SK-N-SH (cell line): ENCODE data around the gene MTNR1A.

Source experiments
- CTCF ChIP-seq: fragments of 200-600 bp; sonication (generic); IDR thresholded peaks from 2 replicates; pipeline ENCODE4 v1.6.1; 2017; ENCODE audit warnings: antibody characterized with exemption, mild to moderate bottlenecking, moderate library complexity
- EP300 ChIP-seq, 2 experiments: IDR thresholded peaks; 2 replicates each; pipeline versions ENCODE4 v1.4.0 to v1.6.1; 2012; ENCODE audit warnings: borderline replicate concordance in 1 of 2, low read depth in 1 of 2, low read length in 1 of 2
- EZH2phosphoT487 ChIP-seq: fragments of 200-600 bp; sonication (generic); IDR thresholded peaks from 2 replicates; pipeline ENCODE4 v1.6.1; 2017; ENCODE audit warnings: low read depth, mixed run types, mild to moderate bottlenecking, antibody characterized with exemption, moderate library complexity, borderline replicate concordance
- FOXJ3 ChIP-seq: sonication (generic); formaldehyde crosslinking; IDR thresholded peaks from 2 replicates; pipeline ENCODE4 v1.5.1; 2020; ENCODE audit warnings: mild to moderate bottlenecking, missing genetic modification reagents
- FOXM1 ChIP-seq: IDR thresholded peaks from 2 replicates; pipeline ENCODE4 v1.4.0; 2012; ENCODE audit warnings: low read depth, mild to moderate bottlenecking
- MEF2A ChIP-seq: IDR thresholded peaks from 2 replicates; pipeline ENCODE4 v1.4.0; 2012; ENCODE audit warnings: low read depth, borderline replicate concordance
- NFIC ChIP-seq: IDR thresholded peaks from 2 replicates; pipeline ENCODE4 v1.4.0; 2012; ENCODE audit warnings: borderline replicate concordance
- POLR2AphosphoS5 ChIP-seq: IDR thresholded peaks from 2 replicates; pipeline ENCODE4 v1.6.1; 2012; ENCODE audit warnings: low read depth, low read length
- RFX5 ChIP-seq: IDR thresholded peaks from 2 replicates; pipeline ENCODE4 v1.6.1; 2012; ENCODE audit warnings: mild to moderate bottlenecking, improper control_type of control experiment, low read length
- SMC3 ChIP-seq: IDR thresholded peaks from 2 replicates; pipeline ENCODE4 v1.6.1; 2012; ENCODE audit warnings: low read depth, low read length, improper control_type of control experiment
- TCF12 ChIP-seq: IDR thresholded peaks from 2 replicates; pipeline ENCODE4 v1.4.0; 2012
- USF1 ChIP-seq: IDR thresholded peaks from 2 replicates; pipeline ENCODE4 v1.4.0; 2012; ENCODE audit warnings: low read depth, borderline replicate concordance

GRCh38 chr4:186587416-186588018, 32.1 kb upstream of the MTNR1A start:
- TF ChIP-seq FOXJ3 (no peak), EP300 (IDR thresholded peaks at IDR 0.05; ENCODE audit: borderline replicate concordance in 1 of 2, low read depth in 1 of 2, low read length in 1 of 2) (no peak), CTCF (peak; percentile 89), POLR2AphosphoS5 (no peak), USF1 (no peak), FOXM1 (no peak), EZH2phosphoT487 (no peak), RFX5 (no peak), MEF2A (no peak), NFIC (no peak), TCF12 (no peak), SMC3 (peak; percentile 72)
